GM12874 (cell line): ENCODE measurements around the gene EIF4G1.

ENCODE experiments used
- TF ChIP-seq, protein P1 (sequence below): IDR thresholded peaks from 2 replicates; pipeline ENCODE4 v1.5.1; 2011; ENCODE audit warnings: low read depth, mild to moderate bottlenecking, control low read depth, low read length, moderate library complexity; ENCODE audit not compliant: insufficient read depth

Gene EIF4G1, protein sequence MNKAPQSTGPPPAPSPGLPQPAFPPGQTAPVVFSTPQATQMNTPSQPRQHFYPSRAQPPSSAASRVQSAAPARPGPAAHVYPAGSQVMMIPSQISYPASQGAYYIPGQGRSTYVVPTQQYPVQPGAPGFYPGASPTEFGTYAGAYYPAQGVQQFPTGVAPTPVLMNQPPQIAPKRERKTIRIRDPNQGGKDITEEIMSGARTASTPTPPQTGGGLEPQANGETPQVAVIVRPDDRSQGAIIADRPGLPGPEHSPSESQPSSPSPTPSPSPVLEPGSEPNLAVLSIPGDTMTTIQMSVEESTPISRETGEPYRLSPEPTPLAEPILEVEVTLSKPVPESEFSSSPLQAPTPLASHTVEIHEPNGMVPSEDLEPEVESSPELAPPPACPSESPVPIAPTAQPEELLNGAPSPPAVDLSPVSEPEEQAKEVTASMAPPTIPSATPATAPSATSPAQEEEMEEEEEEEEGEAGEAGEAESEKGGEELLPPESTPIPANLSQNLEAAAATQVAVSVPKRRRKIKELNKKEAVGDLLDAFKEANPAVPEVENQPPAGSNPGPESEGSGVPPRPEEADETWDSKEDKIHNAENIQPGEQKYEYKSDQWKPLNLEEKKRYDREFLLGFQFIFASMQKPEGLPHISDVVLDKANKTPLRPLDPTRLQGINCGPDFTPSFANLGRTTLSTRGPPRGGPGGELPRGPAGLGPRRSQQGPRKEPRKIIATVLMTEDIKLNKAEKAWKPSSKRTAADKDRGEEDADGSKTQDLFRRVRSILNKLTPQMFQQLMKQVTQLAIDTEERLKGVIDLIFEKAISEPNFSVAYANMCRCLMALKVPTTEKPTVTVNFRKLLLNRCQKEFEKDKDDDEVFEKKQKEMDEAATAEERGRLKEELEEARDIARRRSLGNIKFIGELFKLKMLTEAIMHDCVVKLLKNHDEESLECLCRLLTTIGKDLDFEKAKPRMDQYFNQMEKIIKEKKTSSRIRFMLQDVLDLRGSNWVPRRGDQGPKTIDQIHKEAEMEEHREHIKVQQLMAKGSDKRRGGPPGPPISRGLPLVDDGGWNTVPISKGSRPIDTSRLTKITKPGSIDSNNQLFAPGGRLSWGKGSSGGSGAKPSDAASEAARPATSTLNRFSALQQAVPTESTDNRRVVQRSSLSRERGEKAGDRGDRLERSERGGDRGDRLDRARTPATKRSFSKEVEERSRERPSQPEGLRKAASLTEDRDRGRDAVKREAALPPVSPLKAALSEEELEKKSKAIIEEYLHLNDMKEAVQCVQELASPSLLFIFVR (N-terminal part only)

DNA sequence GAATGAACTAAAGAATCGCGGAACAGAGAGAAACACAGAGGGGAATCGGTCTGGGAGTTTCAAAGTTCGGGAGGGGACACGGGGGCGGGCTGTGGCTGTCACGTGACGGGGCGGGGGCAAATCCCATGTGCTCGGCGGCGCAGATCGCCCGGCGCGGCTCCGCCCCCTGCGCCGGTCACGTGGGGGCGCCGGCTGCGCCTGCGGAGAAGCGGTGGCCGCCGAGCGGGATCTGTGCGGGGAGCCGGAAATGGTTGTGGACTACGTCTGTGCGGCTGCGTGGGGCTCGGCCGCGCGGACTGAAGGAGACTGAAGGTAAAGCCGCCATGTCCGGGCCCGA, at the start of gene EIF4G1:
Gene EIF4G1, plus strand, starts transcription at position 244 of the 337 bp plus-strand sequence. CDS start 1,191 bp downstream, outside the sequence.
- TF ChIP-seq, protein P1, sequence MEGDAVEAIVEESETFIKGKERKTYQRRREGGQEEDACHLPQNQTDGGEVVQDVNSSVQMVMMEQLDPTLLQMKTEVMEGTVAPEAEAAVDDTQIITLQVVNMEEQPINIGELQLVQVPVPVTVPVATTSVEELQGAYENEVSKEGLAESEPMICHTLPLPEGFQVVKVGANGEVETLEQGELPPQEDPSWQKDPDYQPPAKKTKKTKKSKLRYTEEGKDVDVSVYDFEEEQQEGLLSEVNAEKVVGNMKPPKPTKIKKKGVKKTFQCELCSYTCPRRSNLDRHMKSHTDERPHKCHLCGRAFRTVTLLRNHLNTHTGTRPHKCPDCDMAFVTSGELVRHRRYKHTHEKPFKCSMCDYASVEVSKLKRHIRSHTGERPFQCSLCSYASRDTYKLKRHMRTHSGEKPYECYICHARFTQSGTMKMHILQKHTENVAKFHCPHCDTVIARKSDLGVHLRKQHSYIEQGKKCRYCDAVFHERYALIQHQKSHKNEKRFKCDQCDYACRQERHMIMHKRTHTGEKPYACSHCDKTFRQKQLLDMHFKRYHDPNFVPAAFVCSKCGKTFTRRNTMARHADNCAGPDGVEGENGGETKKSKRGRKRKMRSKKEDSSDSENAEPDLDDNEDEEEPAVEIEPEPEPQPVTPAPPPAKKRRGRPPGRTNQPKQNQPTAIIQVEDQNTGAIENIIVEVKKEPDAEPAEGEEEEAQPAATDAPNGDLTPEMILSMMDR: no peak

DNA sequence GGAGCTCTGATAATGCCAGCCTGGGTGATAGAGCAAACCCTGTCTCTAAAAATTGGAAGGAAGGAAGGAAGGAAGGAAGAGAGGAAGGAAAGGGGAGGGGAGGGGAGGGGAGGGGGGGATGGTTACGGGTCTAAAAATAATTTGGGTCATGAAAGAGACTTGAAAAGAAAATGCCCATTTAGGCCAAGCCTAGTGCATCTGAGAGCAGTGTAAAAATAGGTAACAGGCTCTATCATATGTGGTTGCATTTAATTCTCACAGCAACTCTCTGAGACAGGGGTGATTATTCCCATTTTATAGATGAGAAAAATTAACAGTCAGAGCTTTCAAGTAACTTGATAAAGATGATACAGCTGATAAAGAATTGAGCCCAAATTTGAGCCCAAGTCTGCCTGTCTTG, 42.1 kb upstream of the EIF4G1 start:
- TF ChIP-seq, protein P1: no peak

DNA sequence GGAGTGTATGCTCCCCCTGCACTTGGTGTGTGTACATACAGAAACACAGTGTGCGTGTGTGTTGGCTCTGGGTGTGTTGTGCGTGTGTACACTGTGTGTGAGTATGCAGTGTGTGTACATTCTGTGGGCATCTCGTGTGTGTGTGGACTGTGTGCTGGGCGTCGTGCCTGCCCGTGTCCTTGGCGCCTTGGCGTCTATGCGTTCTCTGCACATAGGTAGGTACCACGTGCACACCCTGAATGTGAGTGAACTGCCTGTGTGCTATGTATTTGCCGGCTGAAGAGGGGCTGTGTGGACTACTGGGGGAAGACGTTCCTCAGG, 39.1 kb upstream of the EIF4G1 start:
- TF ChIP-seq, protein P1: no peak

DNA sequence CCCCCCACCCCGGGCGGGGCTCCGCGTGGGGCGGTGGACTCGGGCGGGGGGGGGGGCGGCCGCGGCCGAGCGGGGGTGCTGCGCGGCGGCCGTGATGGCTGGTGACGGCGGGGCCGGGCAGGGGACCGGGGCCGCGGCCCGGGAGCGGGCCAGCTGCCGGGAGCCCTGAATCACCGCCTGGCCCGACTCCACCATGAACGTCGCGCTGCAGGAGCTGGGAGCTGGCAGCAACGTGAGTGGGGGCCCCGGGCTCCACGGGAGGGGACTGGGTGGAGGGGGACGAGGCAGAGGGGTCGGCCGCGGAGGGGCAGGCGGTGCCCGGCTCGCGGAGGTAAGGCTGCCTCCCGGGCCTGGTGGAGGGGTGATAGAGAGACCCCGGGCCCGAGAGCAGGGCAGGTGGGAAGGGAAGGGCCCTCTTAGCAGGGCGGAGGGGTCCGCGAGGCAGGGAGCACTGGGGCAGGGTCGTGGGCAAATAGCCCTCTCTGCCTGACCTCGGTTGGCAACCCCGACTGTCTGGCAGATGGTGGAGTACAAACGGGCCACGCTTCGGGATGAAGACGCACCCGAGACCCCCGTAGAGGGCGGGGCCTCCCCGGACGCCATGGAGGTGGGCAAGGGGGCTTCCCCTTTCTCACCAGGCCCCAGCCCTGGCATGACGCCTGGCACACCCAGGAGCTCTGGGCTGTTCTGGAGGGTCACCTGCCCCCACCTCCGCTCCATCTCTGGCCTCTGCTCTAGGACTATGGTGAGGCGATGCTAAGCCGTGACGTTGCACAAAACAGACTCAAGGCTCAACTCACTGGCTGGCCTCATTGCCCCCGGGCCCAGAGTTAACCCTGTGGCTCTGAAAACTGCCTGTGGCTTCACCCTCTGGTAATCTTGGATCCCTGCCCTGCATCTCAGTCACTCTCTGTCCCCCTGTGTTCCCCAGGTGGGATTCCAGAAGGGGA, 38.2 kb upstream of the EIF4G1 start, which contains the start of gene ECE2:
Gene ECE2, plus strand, starts transcription at position 62 of the 950 bp plus-strand sequence. Its CDS starts 132 bp downstream, at position 194.
- TF ChIP-seq, protein P1: no peak

DNA sequence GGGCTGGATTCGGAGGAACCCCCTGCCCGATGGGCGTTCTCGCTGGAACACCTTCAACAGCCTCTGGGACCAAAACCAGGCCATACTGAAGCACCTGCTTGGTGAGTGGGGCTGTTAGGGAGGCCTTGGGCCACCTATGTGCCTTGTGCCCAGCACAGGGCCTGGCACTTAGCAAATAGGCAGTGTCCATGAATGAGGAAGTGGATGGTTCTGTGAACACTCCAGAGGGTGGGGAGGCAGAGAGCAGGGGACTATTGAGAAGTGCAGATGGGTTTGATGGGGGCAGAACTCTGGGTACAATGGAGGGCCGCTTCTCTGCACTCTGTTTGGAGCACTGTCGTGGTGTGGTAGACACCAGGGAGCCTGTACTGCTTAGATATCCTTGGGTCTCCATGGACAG, 37.0 kb upstream of the EIF4G1 start:
- TF ChIP-seq, protein P1: no peak

DNA sequence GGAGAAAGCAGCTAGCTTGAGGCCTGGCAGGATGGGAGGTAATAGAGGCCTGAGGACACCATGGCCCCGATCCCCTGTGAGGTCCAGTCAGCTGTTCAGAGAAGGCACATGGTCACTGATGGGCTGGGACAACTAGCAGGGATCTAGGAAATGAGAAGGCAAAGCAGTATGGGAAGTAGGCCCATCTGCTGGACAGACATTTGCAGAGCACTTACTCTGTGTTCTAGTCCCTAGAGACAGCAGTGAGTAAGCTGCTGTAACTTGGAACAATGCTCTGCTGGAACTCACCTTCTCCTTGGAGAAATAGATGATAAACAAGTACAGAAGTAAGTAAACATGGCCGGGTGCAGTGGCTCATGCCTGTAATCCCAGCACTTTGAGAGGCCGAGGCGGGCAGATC, 31.5 kb upstream of the EIF4G1 start:
- TF ChIP-seq, protein P1: no peak
